Suppressor macrophage (primary cell): ENCODE measurements around the gene DDX47.
"Not testable (repeated sequence)": the region's sequence is repeated elsewhere in the genome, so short reads cannot be mapped to it uniquely, and the experiment has no call there.

Experiments used
- DNase-seq, 4 experiments: peaks; one replicate each; pipeline ENCODE4 v3.0.0-alpha.2; 2020 to 2022

Gene DDX47

DNA sequence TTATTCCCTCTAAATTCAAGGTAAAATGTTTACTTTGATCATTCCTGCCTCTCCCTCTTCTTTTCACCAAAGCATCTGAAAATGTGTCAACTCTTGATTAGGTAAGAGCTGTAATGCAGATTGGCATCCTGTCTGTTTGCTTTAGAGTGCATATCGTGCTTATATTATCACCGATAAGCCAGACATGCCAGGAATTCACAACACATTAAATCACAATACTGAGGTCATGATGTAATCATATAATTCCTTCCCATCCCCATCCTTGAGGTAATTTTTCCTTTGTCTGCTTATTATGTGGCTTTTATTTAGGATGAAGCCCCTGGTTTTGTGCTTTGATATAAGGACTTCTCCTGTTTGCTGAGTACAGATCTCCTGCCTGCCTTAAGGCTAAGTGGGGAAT lies 10.2 kb downstream of the DDX47 start:
- DNase-seq: no peak

DNA sequence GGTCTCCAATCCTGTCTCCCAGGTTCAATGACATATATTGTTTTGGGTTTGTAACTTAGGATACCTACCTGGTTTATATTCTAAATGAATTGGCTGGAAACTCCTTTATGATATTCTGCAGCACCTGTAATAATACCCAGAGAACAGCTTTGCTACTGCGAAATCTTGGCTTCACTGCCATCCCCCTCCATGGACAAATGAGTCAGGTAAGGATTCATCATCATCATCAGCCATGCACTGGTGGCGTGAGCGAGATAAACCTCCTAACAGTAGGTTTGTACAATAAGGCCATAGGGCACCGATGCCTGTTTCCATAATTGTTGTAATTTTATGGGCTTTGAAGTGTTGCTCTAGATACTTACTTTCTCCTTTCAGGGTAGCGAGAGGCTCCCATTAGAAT lies 10.7 kb downstream of the DDX47 start:
- DNase-seq: no peak

DNA sequence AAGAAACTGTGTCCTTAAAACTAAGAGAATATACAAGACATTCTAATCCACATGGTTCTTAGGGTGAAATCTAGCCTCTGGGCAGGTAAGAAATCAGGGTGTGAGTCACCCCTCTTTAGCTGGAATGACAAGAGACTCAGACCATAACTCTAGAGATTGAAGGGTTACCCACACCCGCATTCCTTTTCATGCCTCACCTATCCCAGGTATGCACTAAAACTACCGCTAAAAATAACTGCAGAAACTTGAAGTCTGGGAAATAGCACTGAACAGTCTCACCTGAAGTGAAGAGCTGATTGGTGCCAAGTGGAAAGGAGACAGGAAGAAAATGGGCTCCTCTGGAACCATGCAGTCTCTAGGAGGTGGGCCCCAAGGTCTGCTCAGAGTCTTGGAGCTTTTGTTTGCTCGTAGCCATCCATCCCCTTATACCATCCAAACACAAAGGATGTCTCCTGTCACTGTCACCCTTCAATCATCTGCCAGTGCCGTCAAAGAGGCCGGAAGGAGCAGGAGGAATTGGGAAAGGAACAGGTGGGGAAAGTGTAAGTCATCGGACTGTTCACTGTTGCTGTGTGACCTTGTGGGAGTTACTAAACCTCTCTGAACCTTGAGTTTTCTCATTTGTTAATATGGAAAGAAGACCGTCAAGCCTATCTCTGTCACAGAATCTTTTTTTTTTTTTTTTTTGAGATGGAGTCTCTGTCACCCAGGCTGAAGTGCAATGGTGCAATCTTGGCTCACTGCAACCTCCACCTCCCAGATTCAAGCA lies 22.4 kb downstream of the DDX47 start:
- DNase-seq: no peak

DNA sequence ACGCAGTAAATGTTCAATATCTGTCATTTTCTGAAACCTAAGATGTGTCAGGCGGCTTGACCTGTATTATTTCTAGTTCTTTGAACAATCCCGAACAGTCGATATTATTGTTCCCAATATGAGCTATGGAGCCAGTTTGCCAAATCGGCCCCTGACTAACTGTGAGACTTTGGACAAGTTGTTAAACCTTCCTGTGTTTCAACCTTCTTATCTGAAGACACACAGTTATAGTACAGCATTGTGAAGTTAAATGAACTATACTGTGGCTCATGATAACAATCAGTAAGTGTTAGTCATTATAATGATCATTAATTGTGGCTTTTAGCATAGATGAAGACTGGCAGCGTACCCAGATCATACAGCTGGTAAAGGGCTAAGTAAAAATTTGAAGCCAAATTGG lies 23.4 kb downstream of the DDX47 start:
- DNase-seq: no peak

DNA sequence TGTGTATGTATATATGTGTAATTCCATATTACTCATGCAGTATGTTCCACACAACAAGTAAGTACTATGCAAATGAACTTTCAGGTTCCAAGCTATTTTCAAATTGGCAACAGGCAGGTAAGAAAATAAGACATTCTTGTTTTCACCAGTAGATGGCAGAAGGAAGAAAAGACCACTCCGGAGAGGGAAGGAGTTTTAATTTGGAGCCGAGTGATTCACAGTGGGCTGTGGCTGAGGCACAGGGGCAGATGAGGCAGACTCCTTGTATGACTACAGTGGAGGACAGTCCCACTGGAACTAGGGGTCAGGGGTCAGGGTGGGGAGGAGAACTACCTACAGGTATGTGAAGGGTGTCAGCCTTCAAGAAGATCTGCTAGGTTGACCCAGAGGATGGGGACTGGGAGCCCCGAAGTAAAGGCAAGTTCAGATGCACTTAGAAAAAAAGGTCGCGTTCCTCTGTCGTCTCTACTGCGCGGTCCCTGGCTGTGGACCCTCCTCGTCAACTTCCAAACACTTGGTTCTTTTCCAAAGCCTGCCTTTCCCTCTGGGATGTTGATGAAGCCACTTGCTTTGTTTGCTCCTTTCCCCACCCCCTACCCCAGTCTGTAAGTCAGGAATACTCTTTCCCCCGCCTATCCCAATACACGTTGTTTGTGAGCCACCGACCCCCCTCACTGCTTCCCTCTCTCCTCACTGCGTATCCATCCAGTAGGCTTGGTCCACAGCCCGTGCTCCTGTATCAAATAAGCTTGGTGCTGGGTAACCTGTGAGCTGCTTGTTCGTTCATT lies 24.1 kb downstream of the DDX47 start:
- peak; percentile 6 to 52 (median 30) for DNase-seq

DNA sequence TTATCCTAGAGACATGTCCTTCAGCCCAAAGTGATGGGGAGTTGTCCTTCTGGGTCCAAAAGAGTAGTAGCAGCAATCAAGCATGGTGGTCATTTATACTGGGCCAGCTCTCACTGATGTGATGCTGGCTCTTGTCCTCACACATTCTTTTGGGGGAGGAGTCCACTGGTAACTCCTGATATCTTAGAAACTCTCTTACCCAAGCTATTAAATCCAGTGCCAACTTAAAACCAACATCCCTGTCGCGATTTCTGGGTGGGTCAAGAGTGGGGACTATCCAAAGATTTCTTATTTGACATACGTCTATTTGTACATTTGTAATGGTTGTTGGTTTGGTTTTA lies 24.6 kb downstream of the DDX47 start:
- no peak for DNase-seq

DNA sequence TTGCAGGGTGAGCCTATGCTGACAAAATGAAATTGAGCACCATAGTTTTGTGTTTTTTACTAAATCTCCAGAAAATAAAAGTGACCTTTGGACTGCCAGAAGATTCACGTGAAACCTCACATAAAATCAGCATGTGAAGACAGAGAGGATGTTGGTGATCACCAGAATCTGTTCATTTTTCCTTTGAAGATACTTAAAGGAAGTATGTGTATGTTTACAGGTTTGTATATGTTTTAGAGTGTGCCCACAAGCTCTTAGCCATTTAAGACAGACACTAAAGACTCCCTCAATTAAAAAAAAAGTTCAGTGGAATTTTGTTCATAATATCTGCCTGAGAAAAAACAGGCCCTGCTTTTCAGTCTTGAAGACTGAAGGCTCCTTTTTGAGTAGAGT lies 25.9 kb downstream of the DDX47 start:
- DNase-seq: no peak

DNA sequence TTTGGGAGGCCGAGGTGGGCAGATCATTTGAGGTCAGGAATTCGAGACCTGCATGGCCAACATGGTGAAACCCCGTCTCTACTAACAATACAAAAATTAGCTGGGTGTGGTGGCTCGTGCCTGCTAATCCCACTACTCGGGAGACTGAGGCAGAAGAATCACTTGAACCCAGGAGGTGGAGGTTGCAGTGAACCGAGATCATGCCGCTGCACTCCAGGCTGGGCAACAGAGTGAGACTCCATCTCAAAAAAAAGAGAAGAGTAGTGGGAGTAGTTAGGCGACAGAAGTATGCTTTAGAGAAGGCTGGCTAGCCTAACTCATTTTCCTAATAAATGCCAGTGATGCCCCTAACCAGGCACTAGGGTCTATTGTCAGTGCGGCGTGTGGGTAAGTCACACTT lies 26.3 kb downstream of the DDX47 start:
- not testable (repeated sequence) for DNase-seq

DNA sequence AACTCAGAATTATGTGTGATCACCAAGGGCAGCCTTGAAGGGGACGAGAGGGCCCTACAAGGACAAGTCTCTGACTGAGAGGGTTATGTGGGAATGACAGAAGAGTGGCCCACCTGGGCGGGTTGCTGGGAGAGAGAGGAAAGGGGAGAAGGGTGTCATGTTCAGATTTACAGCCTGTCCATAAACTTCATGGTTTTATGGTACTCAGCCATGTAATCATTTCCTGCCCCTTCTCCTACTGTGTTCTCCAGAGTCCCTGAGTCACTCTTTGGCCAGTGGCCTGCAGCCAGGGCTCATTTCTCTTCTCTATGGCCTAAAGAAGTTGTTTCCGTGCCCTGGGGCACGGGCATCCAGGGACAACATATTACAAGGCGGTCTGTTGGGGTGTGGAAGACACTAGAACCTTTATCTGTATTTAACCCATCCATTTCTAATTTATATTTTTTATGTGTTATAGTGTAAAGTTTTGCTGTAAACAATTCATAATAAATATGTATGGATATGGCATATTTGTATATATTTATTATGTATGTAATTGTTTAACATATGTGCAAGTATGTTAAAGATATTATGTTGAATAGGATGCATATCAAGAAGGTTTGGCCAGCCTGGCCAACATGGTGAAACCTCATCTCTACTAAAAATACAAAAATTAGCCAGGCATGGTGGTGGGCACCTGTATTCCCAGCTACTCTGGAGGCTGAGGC lies 26.9 kb downstream of the DDX47 start:
- no peak for DNase-seq

DNA sequence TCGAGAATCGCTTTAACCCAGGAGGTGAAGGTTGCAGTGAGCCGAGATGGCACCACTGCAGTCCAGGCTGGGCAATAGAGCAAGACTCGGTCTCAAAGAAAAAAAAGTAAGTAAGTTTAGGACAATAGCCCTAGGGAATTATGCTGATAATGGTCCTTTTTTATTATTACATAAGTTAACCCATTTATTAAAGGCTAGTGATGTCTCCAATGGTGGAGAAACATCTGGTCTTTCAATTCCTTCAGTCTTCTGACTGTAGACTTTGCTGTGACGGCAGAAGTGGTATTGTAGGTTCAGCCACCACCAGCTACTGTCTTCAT lies 27.4 kb downstream of the DDX47 start:
- no peak for DNase-seq

DNA sequence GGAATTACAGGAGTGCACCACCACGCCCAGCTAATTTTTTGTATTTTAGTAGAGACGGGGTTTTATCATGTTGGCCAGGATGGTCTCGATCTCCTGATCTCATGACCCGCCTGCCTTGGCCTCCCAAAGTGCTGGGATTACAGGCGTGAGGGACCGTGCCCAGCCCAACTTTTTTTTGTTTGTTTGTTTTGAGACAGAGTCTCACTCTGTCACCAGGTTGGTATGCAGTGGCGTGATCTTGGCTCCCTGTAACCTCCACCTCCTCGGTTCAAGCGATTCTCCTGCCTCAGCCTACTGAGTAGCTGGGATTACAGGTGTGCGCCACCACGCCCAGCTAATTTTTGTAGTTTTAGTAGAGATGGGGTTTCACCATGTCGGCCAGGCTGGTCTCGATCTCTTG lies 28.3 kb downstream of the DDX47 start:
- not testable (repeated sequence) for DNase-seq

DNA sequence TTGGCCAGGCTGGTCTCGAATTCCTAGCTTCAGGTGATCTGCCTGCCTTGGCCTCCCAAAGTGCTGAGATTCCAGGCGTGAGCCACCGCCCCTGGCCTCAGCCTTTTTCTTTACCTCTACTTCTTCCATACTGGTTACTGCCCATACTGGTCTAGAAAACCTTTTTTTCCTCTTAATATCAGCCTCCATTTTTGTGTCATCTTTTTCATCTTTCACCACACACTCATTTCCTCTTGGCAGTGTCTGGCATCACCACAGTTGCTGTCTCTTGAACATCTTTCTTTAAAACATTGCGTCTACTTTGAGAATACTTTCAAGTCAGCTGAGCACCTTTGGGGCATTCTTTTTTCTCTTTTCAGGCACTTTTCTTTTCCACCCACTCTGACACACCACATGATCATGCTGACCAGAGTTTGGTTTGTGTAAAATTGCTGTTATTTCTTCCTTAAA lies 32.7 kb downstream of the DDX47 start:
- DNase-seq: no peak

DNA sequence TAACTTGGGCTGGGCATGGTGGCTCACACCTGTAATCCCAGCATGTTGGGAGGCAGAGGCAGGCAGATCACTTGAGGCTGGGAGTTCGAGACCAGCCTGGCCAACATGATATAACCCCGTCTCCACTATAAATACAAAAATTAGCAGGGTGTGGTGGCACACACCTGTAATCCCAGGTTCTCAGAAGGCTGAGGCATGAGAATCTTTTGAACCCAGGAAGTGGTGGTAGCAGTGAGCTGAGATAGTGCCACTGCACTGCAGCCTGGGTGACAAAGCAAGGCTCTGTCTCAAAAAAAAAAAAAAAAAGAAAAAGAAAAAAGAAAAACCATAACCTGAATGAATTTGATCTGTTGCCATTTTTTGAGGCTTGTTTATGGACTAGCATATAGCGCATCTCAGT lies 33.6 kb downstream of the DDX47 start:
- not testable (repeated sequence) for DNase-seq

DNA sequence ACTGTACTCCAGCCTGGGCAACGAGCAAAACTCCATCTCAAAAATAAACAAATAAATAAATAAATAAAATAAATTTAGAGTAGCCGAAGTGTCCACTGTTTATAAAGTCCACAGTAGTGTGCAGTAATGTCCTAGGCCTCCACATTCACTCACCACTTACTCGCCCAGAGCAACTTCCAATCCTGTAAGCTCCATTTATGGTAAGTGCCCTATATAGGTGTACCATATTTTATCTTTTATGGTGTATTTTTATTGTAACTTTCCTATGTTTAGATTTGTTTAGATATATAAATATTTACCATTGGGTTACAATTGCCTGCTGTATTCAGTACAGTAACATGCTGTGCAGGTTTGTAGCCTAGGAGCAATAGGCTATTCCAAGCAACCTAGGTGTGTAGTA lies 40.3 kb downstream of the DDX47 start:
- DNase-seq: no peak

DNA sequence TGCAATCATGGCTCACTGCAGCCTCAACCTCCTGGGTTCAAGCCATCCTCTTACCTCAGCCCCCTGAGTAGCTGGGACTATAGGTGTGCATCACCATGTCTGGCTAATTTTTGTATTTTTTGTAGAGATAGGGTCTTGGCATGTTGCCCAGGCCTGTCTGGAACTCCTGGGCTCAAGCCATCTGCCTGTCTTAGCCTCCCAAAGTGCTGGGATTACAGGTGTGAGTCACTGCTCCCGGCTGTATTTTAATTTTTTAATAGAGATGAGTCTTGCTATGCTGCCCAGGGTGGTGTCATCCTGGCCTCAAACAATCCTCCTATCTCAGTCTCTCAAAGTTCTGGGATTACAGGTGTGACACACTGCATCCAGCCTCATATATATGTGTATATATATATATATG lies 46.5 kb downstream of the DDX47 start:
- no peak for DNase-seq

DNA sequence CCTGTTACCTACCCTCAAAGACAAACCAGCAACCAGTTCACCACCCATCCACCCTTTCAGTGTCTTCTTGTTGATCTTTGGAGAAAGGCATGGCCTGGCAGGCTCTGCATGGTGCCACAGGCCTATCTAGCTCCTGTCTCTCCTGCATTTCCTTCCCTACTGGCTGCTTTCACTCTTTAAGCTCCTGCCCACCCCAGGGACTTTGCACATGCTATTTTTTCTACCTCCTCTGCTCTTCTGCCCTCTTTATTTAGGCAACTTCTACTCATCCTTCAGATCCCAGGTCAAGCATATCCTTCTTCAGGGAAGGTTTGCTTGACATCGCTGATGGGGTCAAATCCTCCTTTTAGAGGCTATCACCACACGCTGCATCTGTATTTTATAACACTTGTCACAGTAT lies 51.1 kb downstream of the DDX47 start:
- no peak for DNase-seq

DNA sequence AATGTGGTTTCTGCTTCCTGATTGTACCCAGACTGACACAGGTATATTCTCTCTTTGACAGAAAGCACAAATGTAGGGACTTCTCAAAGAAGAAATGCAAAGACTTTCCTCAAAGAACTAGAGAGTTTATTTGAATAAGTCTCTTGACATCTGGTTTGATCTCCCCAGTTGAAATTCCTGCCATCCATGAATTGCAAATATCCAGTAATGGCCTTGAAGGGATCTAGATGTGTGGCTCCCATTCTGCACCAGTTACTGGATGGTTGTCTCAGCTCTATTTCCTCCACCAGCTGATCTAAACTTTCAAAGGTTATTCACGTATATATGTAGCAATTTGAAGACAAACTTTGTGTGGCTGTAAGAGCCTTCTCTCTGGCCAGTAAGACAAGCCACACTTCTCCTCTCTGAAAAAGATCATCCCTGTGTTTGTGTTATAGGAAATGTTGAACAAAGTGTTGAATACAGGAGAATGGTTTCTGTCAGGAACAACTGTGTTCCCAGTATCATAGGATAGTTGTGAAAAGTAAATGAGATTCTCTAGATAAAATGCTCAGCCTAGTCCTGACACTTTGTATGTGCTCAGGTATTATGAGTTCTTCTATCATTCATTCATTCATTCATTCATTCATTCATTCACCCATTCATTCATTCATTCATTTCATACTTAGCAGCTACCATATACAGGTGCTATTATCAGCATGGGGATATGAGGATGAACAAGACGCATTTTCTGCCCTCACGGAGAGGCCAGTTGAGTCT lies 55.5 kb downstream of the DDX47 start:
- DNase-seq: no peak

DNA sequence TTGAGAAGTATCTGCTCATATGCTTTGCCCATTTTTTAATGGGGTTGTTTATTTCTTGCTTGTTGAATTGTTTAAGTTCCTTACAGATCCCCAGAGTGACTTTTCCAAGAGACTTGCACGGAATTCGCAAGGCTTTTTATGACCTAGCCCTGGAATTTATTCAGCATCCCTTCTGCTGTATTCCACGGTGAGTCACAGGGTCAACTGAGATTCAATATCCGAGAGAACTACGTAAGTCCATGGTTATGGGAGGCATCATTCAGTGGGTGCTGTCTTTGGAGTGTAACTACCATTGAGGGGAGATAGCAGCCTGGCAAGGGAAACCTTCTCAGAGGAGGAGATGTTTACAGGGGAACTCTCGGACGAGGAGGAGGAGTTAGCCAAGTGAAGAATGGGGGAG lies 57.3 kb downstream of the DDX47 start:
- no peak for DNase-seq

DNA sequence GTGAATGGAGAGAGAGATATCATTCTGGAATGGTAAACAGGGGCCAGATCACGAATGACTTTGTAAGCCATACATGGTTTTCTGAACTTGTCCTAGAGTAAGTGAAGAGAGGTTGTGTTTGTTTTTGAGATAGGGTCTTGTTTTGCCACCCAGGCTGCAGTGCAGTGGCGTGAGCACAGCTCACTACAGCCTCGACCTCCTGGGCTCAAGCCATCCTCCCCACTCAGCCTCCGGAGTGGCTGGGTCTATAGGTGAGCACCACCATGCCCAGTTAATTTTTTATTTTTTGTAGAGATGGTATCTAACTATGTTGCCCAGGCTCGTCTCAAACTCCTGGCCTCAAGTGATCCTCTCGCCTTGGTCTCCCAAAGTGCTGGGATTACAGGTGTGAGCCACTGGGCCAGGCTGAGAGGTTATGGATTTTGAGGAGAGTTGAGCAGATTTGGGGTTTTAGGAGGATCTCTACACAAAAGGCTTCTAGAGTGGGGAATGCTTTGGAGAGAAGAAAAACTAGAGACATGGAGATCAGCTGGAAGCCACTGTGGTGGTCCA lies 58.5 kb downstream of the DDX47 start:
- DNase-seq: no peak

DNA sequence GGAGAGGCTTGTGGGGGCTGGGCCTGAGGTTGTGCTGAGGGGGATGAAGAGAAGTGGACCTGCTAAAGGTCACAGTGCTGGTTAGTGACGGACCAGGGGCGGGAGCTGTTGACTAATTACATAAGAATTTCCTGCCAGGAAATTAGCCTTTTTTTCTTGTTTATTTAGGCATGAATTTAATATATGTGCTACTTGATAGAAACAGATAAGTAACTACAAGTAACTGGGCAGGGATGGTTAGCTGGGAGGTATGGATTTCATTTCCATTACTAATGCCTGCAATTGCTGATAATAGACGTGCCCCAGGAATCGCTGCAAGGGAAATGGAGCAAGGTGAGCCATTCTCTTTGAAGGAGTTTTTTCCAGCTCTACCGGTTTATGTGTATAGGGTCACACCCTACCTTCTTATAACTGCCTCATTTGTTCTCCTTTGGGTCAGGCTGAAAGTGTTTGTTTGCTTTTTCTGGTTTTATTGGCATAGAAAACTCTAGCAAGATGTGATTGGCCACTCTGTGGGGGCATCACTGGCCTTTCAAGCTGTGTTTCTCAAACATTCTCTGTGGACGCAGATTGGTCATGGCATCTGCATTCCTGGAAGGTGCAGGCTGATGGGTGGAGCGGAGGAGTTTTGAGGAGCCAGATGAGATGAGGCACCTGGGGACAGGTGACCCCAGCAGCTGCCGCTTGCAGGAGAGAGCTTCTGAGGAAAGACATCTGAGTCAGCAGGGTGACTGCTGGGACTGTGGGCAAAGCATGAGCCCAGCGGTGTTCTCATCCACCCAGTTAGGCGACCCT lies 59.2 kb downstream of the DDX47 start:
- DNase-seq: no peak

DNA sequence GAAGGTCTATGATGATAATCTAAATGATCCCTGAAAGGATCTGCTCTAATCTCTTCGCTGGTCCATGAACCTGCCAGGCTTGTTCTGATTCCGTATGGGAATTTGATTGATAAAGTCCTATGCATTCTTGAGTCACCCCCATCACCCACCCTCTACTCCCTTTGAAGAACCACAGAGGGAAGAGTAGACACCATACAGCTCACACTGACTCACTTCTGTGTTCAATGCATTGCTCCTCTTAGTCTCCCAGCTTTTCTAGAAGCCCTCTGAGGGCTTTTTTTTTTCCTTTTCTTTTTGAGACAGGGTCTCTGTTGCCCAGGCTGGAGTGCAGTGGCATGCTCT lies 59.8 kb downstream of the DDX47 start:
- DNase-seq: no peak

DNA sequence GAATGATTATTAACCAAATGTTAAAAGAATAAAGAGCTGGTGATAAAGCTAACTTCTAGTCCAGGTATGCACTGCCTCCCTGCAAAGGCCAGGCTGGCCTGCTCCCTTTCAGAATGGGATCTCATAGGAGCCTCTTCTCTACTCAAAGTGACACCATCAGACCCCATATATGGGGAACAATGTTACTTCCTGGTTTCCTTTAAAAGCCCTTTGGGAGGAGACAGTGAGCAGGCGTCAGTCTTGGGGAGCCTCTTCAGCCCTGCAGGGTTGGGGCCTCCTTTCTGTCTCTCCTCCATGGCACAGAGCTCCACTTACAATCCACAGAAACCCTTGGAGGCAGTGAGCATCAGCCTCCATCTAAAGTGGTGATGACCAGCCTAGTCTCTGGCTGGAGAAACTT lies 60.9 kb downstream of the DDX47 start:
- DNase-seq: peak in 3 of 4 experiments; percentile 11 to 35 (median 26)
